NK-92 treated with Interleukin-12 subunit alpha and Interleukin-12 subunit beta, amount 100 ng/mL, for 24 hours (cell line): ENCODE data around the gene CMTR1.
"Not testable (repeated sequence)": the region's sequence is repeated elsewhere in the genome, so short reads cannot be mapped to it uniquely, and the experiment has no call there.

Source experiments
- DNase-seq: peaks from one replicate; lab custom pipeline; 2025; lab: John Stamatoyannopoulos, UW

The CMTR1 gene

GRCh38 chr6:37433657-37434271 lies 743 bp downstream of the CMTR1 start:
- DNase-seq, result no peak

DNA sequence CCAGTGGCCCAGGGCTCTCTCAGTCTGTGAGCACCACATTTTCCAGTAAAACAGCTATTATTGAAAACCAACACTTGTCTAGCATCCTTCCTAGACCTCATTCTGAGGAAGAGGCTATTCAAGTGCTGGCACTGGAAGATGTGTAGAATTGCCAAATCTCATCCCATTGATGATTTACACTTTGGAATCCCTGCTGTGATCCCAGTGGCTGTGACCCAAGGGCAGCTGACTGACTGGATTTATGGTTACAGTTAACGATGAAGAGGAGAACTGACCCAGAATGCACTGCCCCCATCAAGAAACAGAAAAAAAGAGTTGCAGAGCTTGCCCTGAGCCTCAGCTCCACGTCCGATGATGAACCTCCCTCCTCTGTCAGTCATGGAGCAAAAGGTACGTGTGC lies 2.4 kb downstream of the CMTR1 start:
- DNase-seq, result no peak

- no peak for DNase-seq
These were observed 2.8 kb downstream of the CMTR1 start for GRCh38 chr6:37435816-37436215.

- DNase-seq, result no peak
These were observed 5.9 kb downstream of the CMTR1 start for GRCh38 chr6:37438930-37439329.

- DNase-seq, result no peak
These were observed 8.6 kb downstream of the CMTR1 start for GRCh38 chr6:37441651-37442050.

- DNase-seq, result no peak
These were observed 9.6 kb downstream of the CMTR1 start for GRCh38 chr6:37442416-37443215.

- DNase-seq, result not testable (repeated sequence)
These were observed 10.2 kb downstream of the CMTR1 start for GRCh38 chr6:37443216-37443542.

DNA sequence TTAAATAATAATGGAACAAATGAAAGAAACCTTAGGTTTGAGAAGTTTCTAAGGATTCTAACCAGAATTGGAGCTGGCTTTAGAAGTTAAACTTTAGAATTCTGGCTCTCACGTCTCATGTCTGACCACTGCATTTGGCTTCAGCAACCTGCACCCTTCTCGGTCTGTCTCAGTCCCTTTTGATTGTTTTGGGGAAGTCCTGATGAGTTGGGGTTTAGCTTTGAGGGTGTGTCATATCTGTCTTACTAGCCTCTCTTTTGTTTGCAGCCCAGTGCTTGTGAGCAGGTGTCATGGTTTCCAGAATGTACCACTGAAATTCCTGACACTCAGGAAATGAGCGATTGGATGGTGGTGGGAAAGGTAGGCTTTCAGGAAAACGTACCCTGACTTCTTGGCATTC lies 17.0 kb downstream of the CMTR1 start:
- DNase-seq, result no peak

DNA sequence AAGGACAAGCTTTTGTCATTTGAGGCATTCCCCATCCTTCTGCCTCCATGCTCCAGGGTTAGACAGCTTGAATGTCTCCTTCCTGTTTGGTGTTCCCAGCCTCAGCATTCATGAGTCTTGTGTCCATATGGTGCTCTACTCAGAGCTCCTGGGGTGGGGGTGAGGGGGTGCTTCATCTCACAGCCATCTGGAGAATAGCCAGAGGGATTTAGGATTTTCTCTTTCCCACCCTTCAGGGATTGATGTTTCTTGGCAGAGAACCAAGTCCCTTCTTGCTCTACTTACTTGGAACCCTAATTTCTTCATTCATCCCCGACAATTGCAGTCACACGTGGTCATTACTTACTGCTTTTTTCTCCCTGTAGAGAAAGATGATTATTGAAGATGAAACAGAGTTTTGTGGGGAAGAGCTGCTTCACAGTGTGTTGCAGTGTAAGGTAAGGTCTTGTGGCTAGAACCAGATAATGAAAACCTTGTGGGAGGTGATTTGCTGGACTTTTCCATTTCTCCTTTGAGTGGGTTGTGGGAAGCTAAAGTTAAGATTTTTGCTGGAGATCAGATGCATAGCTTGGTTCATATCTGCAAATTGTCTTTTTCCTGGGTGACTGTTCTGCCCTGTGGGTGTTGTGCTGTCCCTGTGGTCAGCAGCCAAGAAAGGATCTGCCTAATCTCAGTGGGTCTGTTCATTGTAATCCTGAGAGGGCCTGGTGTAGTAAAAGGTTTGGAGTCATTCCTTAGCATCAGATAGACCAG lies 18.6 kb downstream of the CMTR1 start:
- no peak for DNase-seq

- DNase-seq, result no peak
These were observed 19.5 kb downstream of the CMTR1 start for GRCh38 chr6:37452522-37452921.

- DNase-seq, result no peak
These were observed 21.6 kb downstream of the CMTR1 start for GRCh38 chr6:37454420-37455140.

GRCh38 chr6:37456126-37456525 lies 23.1 kb downstream of the CMTR1 start:
- DNase-seq, result no peak

GRCh38 chr6:37456816-37457560 lies 24.0 kb downstream of the CMTR1 start:
- DNase-seq, result no peak

- no peak for DNase-seq
These were observed 27.2 kb downstream of the CMTR1 start for GRCh38 chr6:37459981-37460800.

- DNase-seq, result no peak
These were observed 27.8 kb downstream of the CMTR1 start for GRCh38 chr6:37460805-37461204.

DNA sequence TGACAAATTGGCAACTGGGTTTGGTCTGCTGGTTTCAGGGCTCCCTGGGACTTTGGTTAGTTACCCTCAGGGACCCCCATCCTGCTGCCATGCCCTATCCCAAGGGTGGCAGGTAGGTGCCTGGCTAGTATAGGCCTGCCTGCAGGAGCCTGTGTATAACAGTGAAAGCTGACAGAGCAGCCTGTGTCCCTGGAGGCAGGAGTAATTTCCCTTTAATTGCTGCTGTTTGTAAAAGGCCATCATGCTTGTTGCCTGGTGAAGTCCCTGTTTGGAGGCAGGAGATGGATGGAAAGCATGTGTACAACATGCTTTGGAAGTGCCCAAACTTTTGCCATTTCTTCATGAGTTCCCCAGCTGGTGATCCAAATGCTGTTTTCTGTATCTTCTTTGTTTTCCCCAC lies 30.1 kb downstream of the CMTR1 start:
- DNase-seq, result no peak

DNA sequence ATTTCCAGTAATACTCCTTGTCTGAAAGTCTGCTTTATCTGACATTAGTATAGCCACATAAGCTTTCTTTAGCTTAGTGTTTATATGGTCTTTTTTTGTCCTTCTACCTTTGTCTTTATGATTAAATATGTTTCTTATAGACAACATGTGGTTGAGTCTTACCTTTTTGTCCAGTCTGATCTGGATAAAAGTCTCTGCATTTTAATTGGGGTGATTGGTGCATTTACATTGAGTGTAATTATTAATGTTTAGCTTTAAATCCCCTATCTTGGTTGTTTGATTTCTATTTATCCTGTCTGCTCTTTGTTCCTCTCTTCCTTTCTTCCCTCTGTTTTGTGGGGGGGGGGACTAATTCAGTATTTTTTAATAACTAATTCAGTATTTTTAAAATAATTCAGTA lies 34.7 kb downstream of the CMTR1 start:
- no peak for DNase-seq

DNA sequence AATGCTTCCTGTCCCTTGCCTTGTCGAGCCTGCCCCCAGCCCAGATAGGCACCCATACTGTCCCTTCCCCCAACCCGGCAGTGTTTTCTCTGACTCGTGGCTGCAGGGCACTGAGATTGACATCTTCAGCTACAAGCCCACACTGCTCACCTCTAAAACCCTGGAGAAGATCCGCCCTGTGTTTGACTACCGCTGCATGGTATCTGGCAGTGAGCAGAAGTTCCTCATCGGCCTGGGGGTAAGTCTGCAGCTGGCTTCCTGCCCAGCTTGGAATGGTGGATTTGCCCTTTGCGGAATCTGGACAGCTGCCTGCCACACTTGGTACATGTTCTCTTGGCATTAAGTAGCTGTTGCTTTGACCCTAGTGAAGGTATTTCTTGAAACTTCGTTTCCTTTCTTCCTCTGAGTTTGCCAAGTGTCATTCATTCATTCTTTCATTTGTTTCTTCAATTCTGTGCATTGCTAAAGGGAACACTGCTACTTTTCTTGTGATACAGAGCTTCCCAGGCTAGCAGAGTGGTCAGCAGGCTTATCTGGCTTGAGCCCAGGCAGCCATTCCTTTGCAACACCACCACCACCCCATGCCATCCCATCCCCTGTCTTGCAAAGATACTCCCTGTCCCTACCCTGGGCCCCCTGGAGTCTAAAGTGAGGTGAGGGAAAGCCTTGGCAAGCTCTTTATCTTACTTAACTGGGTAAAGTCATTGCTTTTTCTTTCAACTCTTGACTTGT lies 40.5 kb downstream of the CMTR1 start:
- DNase-seq, result no peak

DNA sequence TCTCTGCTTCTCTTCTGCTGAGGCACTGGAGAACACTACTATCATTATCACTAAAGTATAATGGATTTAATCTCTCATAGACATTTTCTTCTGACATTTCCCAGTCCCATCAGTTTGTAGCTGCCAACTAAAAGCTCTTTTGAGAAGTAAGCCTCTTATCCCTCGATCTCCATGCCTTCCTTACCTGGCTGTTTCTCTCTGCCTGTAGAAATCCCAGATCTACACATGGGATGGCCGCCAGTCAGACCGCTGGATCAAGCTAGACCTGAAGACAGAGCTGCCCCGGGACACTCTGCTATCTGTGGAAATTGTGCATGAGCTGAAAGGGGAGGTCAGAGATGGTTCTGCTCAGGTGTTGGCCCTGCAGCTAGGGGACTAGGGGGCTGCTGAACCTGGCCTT lies 41.3 kb downstream of the CMTR1 start:
- DNase-seq, result no peak

GRCh38 chr6:37477191-37477590 lies 44.2 kb downstream of the CMTR1 start:
- DNase-seq, result no peak
